SK-N-SH treated with all-trans-retinoic acid at 6 μM for 48 hours (cell line): ENCODE measurements around the gene PIK3CA.

Experiments used
- BACH2 ChIP-seq: fragments of 250-450 bp; sonication (Bioruptor Pico); IDR thresholded peaks from 2 replicates; pipeline ENCODE4 v1.9.0; 2021; ENCODE audit warnings: mild to moderate bottlenecking, borderline replicate concordance
- OSR1 ChIP-seq: fragments of 250-450 bp; sonication (Bioruptor Pico); IDR thresholded peaks from 2 replicates; pipeline ENCODE4 v1.8.0; 2022; ENCODE audit warnings: moderate library complexity, mild to moderate bottlenecking, inconsistent platforms
- PATZ1 ChIP-seq: fragments of 250-450 bp; sonication (Bioruptor Pico); IDR thresholded peaks from 2 replicates; pipeline ENCODE4 v1.8.0; 2020; ENCODE audit warnings: mild to moderate bottlenecking, moderate library complexity, borderline replicate concordance
- PPARA ChIP-seq: fragments of 250-450 bp; sonication (Bioruptor Pico); IDR thresholded peaks from 2 replicates; pipeline ENCODE4 v1.5.0; 2020; ENCODE audit warnings: mild to moderate bottlenecking, borderline replicate concordance
- RARB ChIP-seq: fragments of 250-450 bp; sonication (Bioruptor Pico); IDR thresholded peaks from 2 replicates; pipeline ENCODE4 v1.8.0; 2021; ENCODE audit warnings: mild to moderate bottlenecking, moderate library complexity
- SNAI2 ChIP-seq: fragments of 250-450 bp; sonication (Bioruptor Pico); IDR thresholded peaks from 2 replicates; pipeline ENCODE4 v1.5.0; 2020; ENCODE audit warnings: mild to moderate bottlenecking, moderate library complexity
- TOX ChIP-seq: fragments of 250-450 bp; sonication (Bioruptor Pico); IDR thresholded peaks from 2 replicates; pipeline ENCODE4 v1.8.0; 2021; ENCODE audit warnings: mild to moderate bottlenecking, moderate library complexity, borderline replicate concordance
- TSHZ2 ChIP-seq: fragments of 250-450 bp; sonication (Bioruptor Pico); IDR thresholded peaks from 2 replicates; pipeline ENCODE4 v1.5.0; 2020; ENCODE audit warnings: mild to moderate bottlenecking, moderate library complexity
- ZFP3 ChIP-seq: fragments of 250-450 bp; sonication (Bioruptor Pico); IDR thresholded peaks from 2 replicates; pipeline ENCODE4 v1.5.0; 2020; ENCODE audit warnings: mild to moderate bottlenecking, moderate library complexity
- ZFP30 ChIP-seq: fragments of 450-650 bp; formaldehyde crosslinking; IDR thresholded peaks from 2 replicates; pipeline ENCODE4 v1.5.0; 2022; ENCODE audit warnings: mild to moderate bottlenecking, moderate library complexity
- ZNF70 ChIP-seq: fragments of 450-650 bp; formaldehyde crosslinking; IDR thresholded peaks from 2 replicates; pipeline ENCODE4 v1.5.0; 2020; ENCODE audit warnings: mild to moderate bottlenecking, moderate library complexity
- TF ChIP-seq, protein P1 (sequence below): fragments of 250-450 bp; sonication (Bioruptor Pico); IDR thresholded peaks from 2 replicates; pipeline ENCODE4 v1.8.0; 2021; ENCODE audit warnings: low read depth, mild to moderate bottlenecking, moderate library complexity, borderline replicate concordance
- TF ChIP-seq, protein P2 (sequence below): fragments of 250-450 bp; sonication (Bioruptor Pico); IDR thresholded peaks from 2 replicates; pipeline ENCODE4 v1.5.1; 2021; ENCODE audit warnings: mild to moderate bottlenecking, moderate library complexity

GRCh38 chr3:179276001-179276400, 127.8 kb downstream of the PIK3CA start:
- TF ChIP-seq, protein P1, sequence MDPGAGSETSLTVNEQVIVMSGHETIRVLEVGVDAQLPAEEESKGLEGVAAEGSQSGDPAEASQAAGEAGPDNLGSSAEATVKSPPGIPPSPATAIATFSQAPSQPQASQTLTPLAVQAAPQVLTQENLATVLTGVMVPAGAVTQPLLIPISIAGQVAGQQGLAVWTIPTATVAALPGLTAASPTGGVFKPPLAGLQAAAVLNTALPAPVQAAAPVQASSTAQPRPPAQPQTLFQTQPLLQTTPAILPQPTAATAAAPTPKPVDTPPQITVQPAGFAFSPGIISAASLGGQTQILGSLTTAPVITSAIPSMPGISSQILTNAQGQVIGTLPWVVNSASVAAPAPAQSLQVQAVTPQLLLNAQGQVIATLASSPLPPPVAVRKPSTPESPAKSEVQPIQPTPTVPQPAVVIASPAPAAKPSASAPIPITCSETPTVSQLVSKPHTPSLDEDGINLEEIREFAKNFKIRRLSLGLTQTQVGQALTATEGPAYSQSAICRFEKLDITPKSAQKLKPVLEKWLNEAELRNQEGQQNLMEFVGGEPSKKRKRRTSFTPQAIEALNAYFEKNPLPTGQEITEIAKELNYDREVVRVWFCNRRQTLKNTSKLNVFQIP = no peak
- TF ChIP-seq RARB (CRISPR knock-in tag) = no peak
- no peak for TF ChIP-seq TOX (CRISPR knock-in tag)
- no peak for TF ChIP-seq SNAI2 (CRISPR knock-in tag)
- no peak for TF ChIP-seq ZNF70
- no peak for TF ChIP-seq ZFP30
- no peak for TF ChIP-seq ZFP3
- no peak for TF ChIP-seq PPARA (CRISPR knock-in tag)
- no peak for TF ChIP-seq TSHZ2 (CRISPR knock-in tag)
- TF ChIP-seq PATZ1 (CRISPR knock-in tag) = no peak
- no peak for TF ChIP-seq BACH2
- TF ChIP-seq, protein P2, sequence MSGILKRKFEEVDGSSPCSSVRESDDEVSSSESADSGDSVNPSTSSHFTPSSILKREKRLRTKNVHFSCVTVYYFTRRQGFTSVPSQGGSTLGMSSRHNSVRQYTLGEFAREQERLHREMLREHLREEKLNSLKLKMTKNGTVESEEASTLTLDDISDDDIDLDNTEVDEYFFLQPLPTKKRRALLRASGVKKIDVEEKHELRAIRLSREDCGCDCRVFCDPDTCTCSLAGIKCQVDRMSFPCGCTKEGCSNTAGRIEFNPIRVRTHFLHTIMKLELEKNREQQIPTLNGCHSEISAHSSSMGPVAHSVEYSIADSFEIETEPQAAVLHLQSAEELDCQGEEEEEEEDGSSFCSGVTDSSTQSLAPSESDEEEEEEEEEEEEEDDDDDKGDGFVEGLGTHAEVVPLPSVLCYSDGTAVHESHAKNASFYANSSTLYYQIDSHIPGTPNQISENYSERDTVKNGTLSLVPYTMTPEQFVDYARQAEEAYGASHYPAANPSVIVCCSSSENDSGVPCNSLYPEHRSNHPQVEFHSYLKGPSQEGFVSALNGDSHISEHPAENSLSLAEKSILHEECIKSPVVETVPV (CRISPR knock-in tag) = no peak
- TF ChIP-seq OSR1 (CRISPR knock-in tag) = no peak
